Measurements from ENCODE around the gene SPATA46. TPM values are rescaled to one million over a fixed set of nuclear protein-coding genes. Genes with fewer than 3 reads are reported as not detected.

The SPATA46 gene
- total RNA-seq, 4 donors from 2014 or later: not detected

DNA sequence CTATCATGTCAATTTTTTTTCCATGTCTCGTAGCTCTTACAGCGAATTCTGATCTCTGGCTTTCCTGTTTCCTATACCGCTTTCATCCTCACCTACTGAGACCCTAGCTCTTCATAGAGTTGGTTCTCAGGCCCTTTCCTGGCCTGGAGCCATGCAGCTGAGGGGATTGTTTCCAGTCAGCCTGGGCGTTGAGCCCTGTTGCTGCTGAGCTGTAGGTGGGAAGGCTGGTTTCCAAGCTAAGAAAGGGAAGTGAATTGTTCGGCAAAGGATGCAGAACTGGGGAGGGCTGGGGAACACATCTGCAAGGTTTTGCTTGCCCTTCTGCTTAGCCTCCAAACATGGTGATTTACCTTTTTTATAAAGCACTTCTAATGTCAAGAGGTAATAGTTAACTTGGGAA, 41.5 kb downstream of the SPATA46 start:
- no peaks in the 10 kb centered on the region for H3K36me3 ChIP-seq
- 55% methylated on average over 5 of the region's 5 CpGs for WGBS
- H3K9me3 ChIP-seq: no peaks in the 10 kb centered on the region
- H3K4me3 ChIP-seq: no peak overlapping the region
- H3K27ac ChIP-seq: no peak overlapping the region
- no peaks in the 10 kb centered on the region for H3K27me3 ChIP-seq
- TF ChIP-seq POLR2AphosphoS5 (IDR thresholded peaks at IDR 0.05): no peak
- TF ChIP-seq, protein P1, sequence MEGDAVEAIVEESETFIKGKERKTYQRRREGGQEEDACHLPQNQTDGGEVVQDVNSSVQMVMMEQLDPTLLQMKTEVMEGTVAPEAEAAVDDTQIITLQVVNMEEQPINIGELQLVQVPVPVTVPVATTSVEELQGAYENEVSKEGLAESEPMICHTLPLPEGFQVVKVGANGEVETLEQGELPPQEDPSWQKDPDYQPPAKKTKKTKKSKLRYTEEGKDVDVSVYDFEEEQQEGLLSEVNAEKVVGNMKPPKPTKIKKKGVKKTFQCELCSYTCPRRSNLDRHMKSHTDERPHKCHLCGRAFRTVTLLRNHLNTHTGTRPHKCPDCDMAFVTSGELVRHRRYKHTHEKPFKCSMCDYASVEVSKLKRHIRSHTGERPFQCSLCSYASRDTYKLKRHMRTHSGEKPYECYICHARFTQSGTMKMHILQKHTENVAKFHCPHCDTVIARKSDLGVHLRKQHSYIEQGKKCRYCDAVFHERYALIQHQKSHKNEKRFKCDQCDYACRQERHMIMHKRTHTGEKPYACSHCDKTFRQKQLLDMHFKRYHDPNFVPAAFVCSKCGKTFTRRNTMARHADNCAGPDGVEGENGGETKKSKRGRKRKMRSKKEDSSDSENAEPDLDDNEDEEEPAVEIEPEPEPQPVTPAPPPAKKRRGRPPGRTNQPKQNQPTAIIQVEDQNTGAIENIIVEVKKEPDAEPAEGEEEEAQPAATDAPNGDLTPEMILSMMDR (IDR thresholded peaks at IDR 0.05): no peak
- no peak for TF ChIP-seq POLR2A (IDR thresholded peaks at IDR 0.05)
- no peak for TF ChIP-seq EP300 (IDR thresholded peaks at IDR 0.05)
- no peak for DNase-seq (ENCODE audit: low spot score in 2 of 2)
- H3K4me1 ChIP-seq: peaks cover 2% of the 10 kb centered on the region

GRCh38 chr1:162333991-162334390, 42.7 kb downstream of the SPATA46 start:
- Histone ChIP-seq H3K9me3 (no peaks in the 10 kb centered on the region), H3K27ac (no peak overlapping the region), H3K4me1 (peaks cover 5% of the 10 kb centered on the region), H3K4me3 (no peak overlapping the region), H3K27me3 (no peaks in the 10 kb centered on the region), H3K36me3 (no peaks in the 10 kb centered on the region)
- DNase-seq (ENCODE audit: low spot score in 2 of 2): no peak
- TF ChIP-seq, protein P1 (IDR thresholded peaks at IDR 0.05): no peak
- TF ChIP-seq EP300 (IDR thresholded peaks at IDR 0.05): no peak
- no peak for TF ChIP-seq POLR2A (IDR thresholded peaks at IDR 0.05)
- TF ChIP-seq POLR2AphosphoS5 (IDR thresholded peaks at IDR 0.05): no peak

DNA sequence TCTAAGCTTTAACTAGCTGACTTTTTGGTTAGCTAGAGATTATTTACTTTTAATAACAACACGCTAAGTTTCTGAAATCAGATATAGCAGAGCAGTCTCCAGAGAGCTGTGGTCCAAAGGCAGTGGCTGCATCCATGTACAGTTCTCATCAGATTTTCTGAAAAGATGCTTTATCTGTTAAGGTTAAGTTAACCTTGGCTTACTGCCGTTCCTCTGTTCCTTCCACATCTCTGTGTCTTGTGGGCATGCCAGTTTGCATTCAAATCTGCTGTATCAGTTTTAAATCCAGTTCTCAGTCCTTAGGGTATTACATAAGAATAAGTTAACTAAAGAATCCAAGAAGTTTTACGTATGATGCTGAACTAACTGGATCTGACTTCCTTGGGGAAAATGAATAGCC, 46.8 kb downstream of the SPATA46 start:
- Histone ChIP-seq H3K36me3 (no peaks in the 10 kb centered on the region), H3K27me3 (no peaks in the 10 kb centered on the region), H3K9me3 (no peaks in the 10 kb centered on the region), H3K4me1 (peaks cover 9% of the 10 kb centered on the region), H3K27ac (no peak overlapping the region), H3K4me3 (no peak overlapping the region)
- WGBS: 56% methylated on average over 3 of the region's 3 CpGs
- no peak for TF ChIP-seq EP300 (IDR thresholded peaks at IDR 0.05)
- TF ChIP-seq POLR2AphosphoS5 (IDR thresholded peaks at IDR 0.05): no peak
- TF ChIP-seq, protein P1 (IDR thresholded peaks at IDR 0.05): no peak
- TF ChIP-seq POLR2A (IDR thresholded peaks at IDR 0.05): no peak
- DNase-seq (ENCODE audit: low spot score in 2 of 2): no peak

- H3K4me1 ChIP-seq: peaks cover 9% of the 10 kb centered on the region
- H3K36me3 ChIP-seq: no peaks in the 10 kb centered on the region
- H3K4me3 ChIP-seq: no peak overlapping the region
- DNase-seq (ENCODE audit: low spot score in 2 of 2): no peak
- no peaks in the 10 kb centered on the region for H3K9me3 ChIP-seq
- no peaks in the 10 kb centered on the region for H3K27me3 ChIP-seq
- H3K27ac ChIP-seq: no peak overlapping the region
- no peak for TF ChIP-seq EP300 (IDR thresholded peaks at IDR 0.05)
Measured at GRCh38 chr1:162328512-162328911, 48.1 kb downstream of the SPATA46 start.

DNA sequence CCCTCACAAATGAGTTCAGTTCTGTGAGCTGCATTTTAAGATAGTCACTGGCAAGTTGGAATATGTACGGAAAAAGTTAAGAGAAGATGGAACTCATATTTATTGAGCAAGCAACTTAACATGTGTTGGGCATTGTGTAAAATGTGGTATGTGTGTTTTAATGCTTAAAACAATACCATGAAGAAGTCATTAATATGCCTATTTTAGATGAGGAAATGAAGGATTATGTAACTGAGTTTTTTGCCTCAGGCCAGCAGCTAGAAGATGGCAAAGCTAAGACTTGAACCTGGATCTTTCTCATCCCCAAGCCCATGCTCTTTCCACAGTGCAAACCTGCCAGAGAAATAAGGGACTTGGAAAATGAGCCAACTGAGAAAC, 48.9 kb downstream of the SPATA46 start:
- no peak for DNase-seq (ENCODE audit: low spot score in 2 of 2)
- no peaks in the 10 kb centered on the region for H3K36me3 ChIP-seq
- TF ChIP-seq, protein P1 (IDR thresholded peaks at IDR 0.05): no peak
- no peak for TF ChIP-seq POLR2AphosphoS5 (IDR thresholded peaks at IDR 0.05)
- no peak for TF ChIP-seq POLR2A (IDR thresholded peaks at IDR 0.05)
- TF ChIP-seq EP300 (IDR thresholded peaks at IDR 0.05): no peak
- H3K27ac ChIP-seq: no peak overlapping the region
- H3K9me3 ChIP-seq: no peaks in the 10 kb centered on the region
- no peaks in the 10 kb centered on the region for H3K27me3 ChIP-seq
- no peak overlapping the region for H3K4me3 ChIP-seq
- 82% methylated on average over 1 of the region's 1 CpG for WGBS
- H3K4me1 ChIP-seq: peaks cover 9% of the 10 kb centered on the region

GRCh38 chr1:162327144-162327787, 49.4 kb downstream of the SPATA46 start:
- no peak for TF ChIP-seq POLR2A (IDR thresholded peaks at IDR 0.05)
- no peak for TF ChIP-seq EP300 (IDR thresholded peaks at IDR 0.05)
- TF ChIP-seq, protein P1 (IDR thresholded peaks at IDR 0.05): no peak
- TF ChIP-seq POLR2AphosphoS5 (IDR thresholded peaks at IDR 0.05): no peak
- no peak overlapping the region for H3K4me3 ChIP-seq
- H3K4me1 ChIP-seq: peaks cover 9% of the 10 kb centered on the region
- H3K27me3 ChIP-seq: no peaks in the 10 kb centered on the region
- DNase-seq (ENCODE audit: low spot score in 2 of 2): no peak
- 60% methylated on average over 2 of the region's 2 CpGs for WGBS
- H3K36me3 ChIP-seq: no peaks in the 10 kb centered on the region
- H3K9me3 ChIP-seq: no peaks in the 10 kb centered on the region
- H3K27ac ChIP-seq: no peak overlapping the region
